OCI-LY3 (cell line): Measurements from ENCODE around the gene AGR2.

ENCODE experiments used
- H2AFZ ChIP-seq: fragments of 200-600, 300-600 bp; shearing (Covaris generic); 2 replicates; pipeline ENCODE4 v1.6.0; 2014; ENCODE audit warnings: antibody characterized with exemption, low read depth, low read length
- H3K27ac ChIP-seq: fragments of 200-600, 300-600 bp; sonication (generic); 2 replicates; pipeline ENCODE4 v1.5.1; 2014; ENCODE audit warnings: mild to moderate bottlenecking, low read length, moderate library complexity, mixed read lengths
- H3K27me3 ChIP-seq: fragments of 200-600, 300-600 bp; sonication (generic); 2 replicates; pipeline ENCODE4 v1.6.1; 2014; ENCODE audit warnings: low read depth, low read length, mixed read lengths
- H3K36me3 ChIP-seq: fragments of 200-600, 300-600 bp; sonication (generic); replicated peaks from 2 replicates; pipeline ENCODE3; 2014; ENCODE audit warnings: low read depth, low read length, mixed read lengths
- H3K4me1 ChIP-seq: fragments of 300-600, 200-600 bp; sonication (generic); 2 replicates; pipeline ENCODE4 v1.6.1; 2014; ENCODE audit warnings: low read length, mixed read lengths
- H3K4me2 ChIP-seq: fragments of 200-600, 300-600 bp; sonication (generic); 2 replicates; pipeline ENCODE4 v1.6.1; 2014; ENCODE audit warnings: low read length, mixed read lengths
- H3K4me3 ChIP-seq: fragments of 300-600, 200-600 bp; sonication (generic); 2 replicates; pipeline ENCODE4 v1.5.1; 2014; ENCODE audit warnings: antibody characterized with exemption, mild to moderate bottlenecking, low read length, moderate library complexity
- H3K79me2 ChIP-seq: fragments of 300-600, 200-600 bp; shearing (Covaris generic); 2 replicates; pipeline ENCODE4 v1.6.1; 2014; ENCODE audit warnings: mild to moderate bottlenecking, low read length, mixed read lengths
- H3K9ac ChIP-seq: fragments of 300-600, 200-600 bp; shearing (Covaris generic); 2 replicates; pipeline ENCODE4 v1.6.0; 2014; ENCODE audit warnings: mild to moderate bottlenecking, low read length, moderate library complexity
- H3K9me3 ChIP-seq: fragments of 200-600, 300-600 bp; shearing (Covaris generic); 2 replicates; pipeline ENCODE4 v1.6.1; 2014; ENCODE audit warnings: low read length, mixed read lengths; ENCODE audit not compliant: insufficient read depth
- H4K20me1 ChIP-seq: fragments of 200-600, 300-600 bp; sonication (generic); 2 replicates; pipeline ENCODE4 v1.6.1; 2016; ENCODE audit warnings: low read length, mixed read lengths; ENCODE audit not compliant: insufficient read depth
- EZH2phosphoT487 ChIP-seq: fragments of 200-600 bp; shearing (Covaris generic); IDR thresholded peaks from 2 replicates; pipeline ENCODE4 v1.6.1; 2018; ENCODE audit warnings: antibody characterized with exemption, mixed run types, low read depth
- TF ChIP-seq, protein P1 (sequence below): fragments of 200-600, 300-600 bp; sonication (generic); IDR thresholded peaks from 2 replicates; pipeline ENCODE4 v1.5.1; 2014; ENCODE audit warnings: antibody characterized with exemption, low read length, low read depth

AGR2 gene

DNA sequence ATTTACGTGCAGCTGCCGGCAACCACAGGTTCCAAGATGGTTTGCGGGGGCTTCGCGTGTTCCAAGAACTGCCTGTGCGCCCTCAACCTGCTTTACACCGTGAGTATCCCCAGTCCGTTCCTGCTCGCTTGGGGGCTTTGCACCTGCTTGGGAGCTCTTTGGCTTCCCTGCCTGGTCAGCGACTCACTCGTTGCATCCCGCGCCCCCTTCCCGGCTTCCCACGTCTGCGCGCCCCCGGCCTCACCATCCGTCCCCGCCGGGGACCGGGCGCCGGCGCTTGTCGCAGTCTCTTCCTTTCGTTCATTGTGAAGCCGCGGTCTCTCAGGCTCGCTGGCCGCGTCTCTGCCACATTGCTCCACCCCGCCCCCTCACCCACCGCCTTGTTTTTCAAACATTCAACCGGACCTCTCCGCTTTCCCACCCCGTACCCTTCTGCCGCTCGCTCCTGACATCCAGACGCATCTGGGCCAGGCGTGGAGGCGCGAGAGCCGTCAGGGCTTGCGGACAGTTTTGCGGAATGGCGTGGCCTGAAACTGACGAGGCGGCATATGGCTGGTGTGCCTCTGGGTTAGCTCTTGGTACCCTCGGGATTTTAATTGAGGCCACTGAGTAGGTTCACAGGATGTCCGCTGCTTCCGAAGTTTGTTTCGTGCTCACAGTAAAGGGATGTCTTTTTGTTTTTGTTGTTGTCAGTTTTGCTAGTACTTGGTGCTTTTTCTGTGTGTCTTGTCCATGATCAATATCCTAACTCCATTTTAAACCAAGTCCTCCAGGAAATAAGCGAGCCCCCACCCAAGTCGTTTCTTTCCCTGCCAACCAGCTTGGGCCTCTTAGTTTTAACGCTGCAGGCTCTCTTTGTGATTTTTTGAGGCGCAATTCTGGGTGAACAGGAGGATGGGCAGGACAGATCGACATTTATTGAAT lies 50.6 kb downstream of the AGR2 start:
- Histone ChIP-seq H3K4me2 (peak overlapping the region; percentile 80), H3K27ac (no peak overlapping the region), H2AFZ (peak overlapping the region; percentile 65), H4K20me1 (no peaks in the 10 kb centered on the region), H3K79me2 (no peaks in the 10 kb centered on the region), H3K36me3 (no peaks in the 10 kb centered on the region), H3K27me3 (0 out of 2 replicates have a peak, but pooled peaks cover 10% of the 10 kb centered on the region), H3K9me3 (no peaks in the 10 kb centered on the region), H3K4me1 (no peaks in the 10 kb centered on the region), H3K4me3 (peak overlapping the region; percentile 92), H3K9ac (peak overlapping the region; percentile 53)
- TF ChIP-seq, protein P1, sequence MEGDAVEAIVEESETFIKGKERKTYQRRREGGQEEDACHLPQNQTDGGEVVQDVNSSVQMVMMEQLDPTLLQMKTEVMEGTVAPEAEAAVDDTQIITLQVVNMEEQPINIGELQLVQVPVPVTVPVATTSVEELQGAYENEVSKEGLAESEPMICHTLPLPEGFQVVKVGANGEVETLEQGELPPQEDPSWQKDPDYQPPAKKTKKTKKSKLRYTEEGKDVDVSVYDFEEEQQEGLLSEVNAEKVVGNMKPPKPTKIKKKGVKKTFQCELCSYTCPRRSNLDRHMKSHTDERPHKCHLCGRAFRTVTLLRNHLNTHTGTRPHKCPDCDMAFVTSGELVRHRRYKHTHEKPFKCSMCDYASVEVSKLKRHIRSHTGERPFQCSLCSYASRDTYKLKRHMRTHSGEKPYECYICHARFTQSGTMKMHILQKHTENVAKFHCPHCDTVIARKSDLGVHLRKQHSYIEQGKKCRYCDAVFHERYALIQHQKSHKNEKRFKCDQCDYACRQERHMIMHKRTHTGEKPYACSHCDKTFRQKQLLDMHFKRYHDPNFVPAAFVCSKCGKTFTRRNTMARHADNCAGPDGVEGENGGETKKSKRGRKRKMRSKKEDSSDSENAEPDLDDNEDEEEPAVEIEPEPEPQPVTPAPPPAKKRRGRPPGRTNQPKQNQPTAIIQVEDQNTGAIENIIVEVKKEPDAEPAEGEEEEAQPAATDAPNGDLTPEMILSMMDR = no peak
- no peak for TF ChIP-seq EZH2phosphoT487

DNA sequence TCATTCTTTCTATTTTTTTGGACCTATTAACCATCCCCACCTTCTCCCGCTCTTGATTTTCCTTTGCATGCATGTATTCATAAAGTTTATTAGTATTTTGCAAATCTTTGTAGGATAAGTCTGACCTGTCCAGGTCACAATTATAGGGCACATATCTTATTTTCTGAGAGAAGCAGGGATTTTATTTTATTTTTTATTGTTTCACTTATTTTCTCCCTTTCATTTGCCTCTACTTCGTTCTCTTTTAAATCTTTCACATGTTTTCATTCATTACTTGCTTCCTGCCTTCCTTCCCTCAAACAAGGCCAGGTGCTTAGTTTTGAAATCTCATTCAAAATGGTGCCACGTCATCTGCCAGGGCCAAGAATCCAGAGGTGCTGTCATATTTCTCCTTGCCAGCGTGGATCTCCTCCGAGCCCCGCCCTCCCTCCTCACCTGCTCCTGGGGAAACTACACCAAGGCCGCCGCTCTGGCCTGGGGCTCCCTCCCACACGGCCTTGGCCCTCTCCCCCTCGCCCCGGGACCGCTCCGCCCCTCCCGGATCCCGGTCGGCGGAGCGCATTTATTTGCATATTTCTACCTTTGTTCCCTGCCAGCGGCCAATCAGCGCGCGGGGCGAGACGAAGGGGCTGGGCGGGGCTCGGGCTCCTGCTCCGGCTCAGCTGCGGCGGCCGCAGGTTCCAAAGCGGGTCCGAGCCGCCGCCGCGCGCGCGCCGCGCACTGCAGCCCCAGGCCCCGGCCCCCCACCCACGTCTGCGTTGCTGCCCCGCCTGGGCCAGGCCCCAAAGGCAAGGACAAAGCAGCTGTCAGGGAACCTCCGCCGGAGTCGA lies 51.5 kb downstream of the AGR2 start, which contains the start of gene TSPAN13:
Gene TSPAN13 (plus strand): TSS at position 654 of the 830 bp plus-strand sequence. CDS start 213 bp downstream, outside the sequence.
- TF ChIP-seq, protein P1 = no peak
- no peak for TF ChIP-seq EZH2phosphoT487
- peak within 1 kb of the TSS; percentile 53 for H3K9ac ChIP-seq
- H3K4me2 ChIP-seq = peak within 1 kb of the TSS; percentile 80
- no peaks in the 10 kb centered on the region for H3K4me1 ChIP-seq
- H3K79me2 ChIP-seq = no peaks in the 10 kb centered on the region
- no peaks in the 10 kb centered on the region for H4K20me1 ChIP-seq
- no peaks in the 10 kb centered on the region for H3K36me3 ChIP-seq
- H3K4me3 ChIP-seq = peak within 1 kb of the TSS; percentile 92
- peak within 1 kb of the TSS; percentile 89 for H2AFZ ChIP-seq
- H3K27me3 ChIP-seq = 0 out of 2 replicates have a peak, but pooled peaks cover 10% of the 10 kb centered on the region
- H3K27ac ChIP-seq = no peak within 1 kb of the TSS
- no peaks in the 10 kb centered on the region for H3K9me3 ChIP-seq

DNA sequence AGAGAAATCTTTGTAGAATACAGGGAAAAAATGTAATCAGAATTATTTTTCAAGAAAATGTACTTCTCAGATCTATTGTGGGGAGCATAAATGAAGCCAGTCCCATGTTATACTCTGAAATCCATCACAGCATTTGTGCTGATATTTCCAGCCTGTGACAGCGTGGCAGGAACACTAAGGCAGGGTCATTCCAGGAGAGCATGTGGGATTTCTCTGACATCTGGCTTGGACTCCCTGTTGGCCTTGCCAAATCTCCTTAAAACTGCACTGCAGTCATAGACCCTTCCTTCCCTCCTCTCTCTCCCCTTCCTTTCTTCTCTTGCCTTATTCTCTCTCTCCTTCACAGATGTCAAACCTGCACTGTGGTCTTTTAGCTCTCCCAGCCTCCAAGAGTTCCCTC lies 57.7 kb downstream of the AGR2 start:
- no peak overlapping the region for H3K4me2 ChIP-seq
- H3K4me1 ChIP-seq = no peaks in the 10 kb centered on the region
- H3K36me3 ChIP-seq = no peaks in the 10 kb centered on the region
- H3K27ac ChIP-seq = no peak overlapping the region
- no peaks in the 10 kb centered on the region for H3K27me3 ChIP-seq
- H2AFZ ChIP-seq = no peak overlapping the region
- H3K4me3 ChIP-seq = no peak overlapping the region
- TF ChIP-seq, protein P1 = no peak
- no peak for TF ChIP-seq EZH2phosphoT487
- H3K9ac ChIP-seq = no peak overlapping the region
- no peaks in the 10 kb centered on the region for H3K79me2 ChIP-seq
- no peaks in the 10 kb centered on the region for H3K9me3 ChIP-seq
- H4K20me1 ChIP-seq = no peaks in the 10 kb centered on the region

DNA sequence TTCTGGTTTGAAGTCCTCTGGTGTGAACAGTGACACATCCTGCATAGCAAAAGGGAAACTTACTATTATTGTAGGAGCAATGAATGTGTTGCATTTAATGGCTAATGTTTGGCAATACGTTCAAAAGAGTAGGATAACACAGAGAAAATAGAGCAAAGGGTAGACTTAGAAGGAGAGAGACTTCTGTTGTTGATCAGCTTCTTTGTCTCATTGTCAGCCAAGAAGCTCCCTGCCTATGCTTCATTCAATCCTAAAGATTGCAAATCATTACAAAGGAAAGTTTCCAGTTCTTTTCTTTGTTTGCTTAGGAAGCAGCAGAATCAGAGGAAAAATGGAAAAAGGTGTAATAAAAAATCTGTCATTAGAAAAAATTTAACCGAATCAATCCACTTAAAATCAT lies 59.2 kb downstream of the AGR2 start:
- H3K9ac ChIP-seq = no peak overlapping the region
- no peaks in the 10 kb centered on the region for H4K20me1 ChIP-seq
- no peaks in the 10 kb centered on the region for H3K4me1 ChIP-seq
- no peak overlapping the region for H3K27ac ChIP-seq
- no peak overlapping the region for H2AFZ ChIP-seq
- no peaks in the 10 kb centered on the region for H3K79me2 ChIP-seq
- no peak for TF ChIP-seq EZH2phosphoT487
- TF ChIP-seq, protein P1 = no peak
- no peaks in the 10 kb centered on the region for H3K27me3 ChIP-seq
- no peaks in the 10 kb centered on the region for H3K9me3 ChIP-seq
- H3K4me3 ChIP-seq = no peak overlapping the region
- no peak overlapping the region for H3K4me2 ChIP-seq
- no peaks in the 10 kb centered on the region for H3K36me3 ChIP-seq
